ENCODE data around the gene NRG3. TPM values are rescaled to one million over a fixed set of nuclear protein-coding genes. Genes with fewer than 3 reads are reported as not detected.

NRG3 gene
- total RNA-seq, 1 donor from 2014 or later: 0.74 TPM

- H3K9me3 Mint-ChIP-seq: no peaks in the 10 kb centered on the region
- no peak for TF ChIP-seq CTCF (IDR thresholded peaks at IDR 0.05; ENCODE audit: unreplicated experiment)
- DNase-seq (ENCODE audit: low spot score in 2 of 2, unreplicated experiment in 2 of 2): no peak
- H3K4me3 Mint-ChIP-seq: no peak overlapping the region
- peaks cover 6% of the 10 kb centered on the region for H3K27me3 Mint-ChIP-seq (ENCODE audit: low read depth)
- no peak overlapping the region for H3K27ac Mint-ChIP-seq
- H3K4me1 Mint-ChIP-seq: peaks cover 7% of the 10 kb centered on the region
- H3K36me3 Mint-ChIP-seq: no peaks in the 10 kb centered on the region
Observed at GRCh38 chr10:81903472-81903871, 28.5 kb downstream of the NRG3 start.

- Mint-ChIP-seq H3K36me3 (no peaks in the 10 kb centered on the region), H3K27ac (no peak overlapping the region), H3K4me1 (no peaks in the 10 kb centered on the region), H3K27me3 (ENCODE audit: low read depth) (peaks cover 6% of the 10 kb centered on the region), H3K9me3 (no peaks in the 10 kb centered on the region), H3K4me3 (no peak overlapping the region)
- DNase-seq (ENCODE audit: low spot score in 2 of 2, unreplicated experiment in 2 of 2): no peak
- TF ChIP-seq CTCF (IDR thresholded peaks at IDR 0.05; ENCODE audit: unreplicated experiment): no peak
Observed at GRCh38 chr10:81905161-81905560, 30.2 kb downstream of the NRG3 start.

GRCh38 chr10:81909453-81909852 is 34.5 kb downstream of the NRG3 start:
- H3K4me1 Mint-ChIP-seq: no peaks in the 10 kb centered on the region
- H3K4me3 Mint-ChIP-seq: no peak overlapping the region
- no peak for TF ChIP-seq CTCF (IDR thresholded peaks at IDR 0.05; ENCODE audit: unreplicated experiment)
- peaks cover 13% of the 10 kb centered on the region for H3K27me3 Mint-ChIP-seq (ENCODE audit: low read depth)
- DNase-seq (ENCODE audit: low spot score in 2 of 2, unreplicated experiment in 2 of 2): no peak
- no peaks in the 10 kb centered on the region for H3K36me3 Mint-ChIP-seq
- no peaks in the 10 kb centered on the region for H3K9me3 Mint-ChIP-seq
- no peak overlapping the region for H3K27ac Mint-ChIP-seq

- no peaks in the 10 kb centered on the region for H3K9me3 Mint-ChIP-seq
- DNase-seq (ENCODE audit: low spot score in 2 of 2, unreplicated experiment in 2 of 2): no peak
- H3K27ac Mint-ChIP-seq: no peak overlapping the region
- no peaks in the 10 kb centered on the region for H3K36me3 Mint-ChIP-seq
- H3K4me3 Mint-ChIP-seq: no peak overlapping the region
- TF ChIP-seq CTCF (IDR thresholded peaks at IDR 0.05; ENCODE audit: unreplicated experiment): no peak
- H3K27me3 Mint-ChIP-seq (ENCODE audit: low read depth): peaks cover 12% of the 10 kb centered on the region
- H3K4me1 Mint-ChIP-seq: no peaks in the 10 kb centered on the region
Observed at GRCh38 chr10:81911328-81911727, 36.3 kb downstream of the NRG3 start.

DNA sequence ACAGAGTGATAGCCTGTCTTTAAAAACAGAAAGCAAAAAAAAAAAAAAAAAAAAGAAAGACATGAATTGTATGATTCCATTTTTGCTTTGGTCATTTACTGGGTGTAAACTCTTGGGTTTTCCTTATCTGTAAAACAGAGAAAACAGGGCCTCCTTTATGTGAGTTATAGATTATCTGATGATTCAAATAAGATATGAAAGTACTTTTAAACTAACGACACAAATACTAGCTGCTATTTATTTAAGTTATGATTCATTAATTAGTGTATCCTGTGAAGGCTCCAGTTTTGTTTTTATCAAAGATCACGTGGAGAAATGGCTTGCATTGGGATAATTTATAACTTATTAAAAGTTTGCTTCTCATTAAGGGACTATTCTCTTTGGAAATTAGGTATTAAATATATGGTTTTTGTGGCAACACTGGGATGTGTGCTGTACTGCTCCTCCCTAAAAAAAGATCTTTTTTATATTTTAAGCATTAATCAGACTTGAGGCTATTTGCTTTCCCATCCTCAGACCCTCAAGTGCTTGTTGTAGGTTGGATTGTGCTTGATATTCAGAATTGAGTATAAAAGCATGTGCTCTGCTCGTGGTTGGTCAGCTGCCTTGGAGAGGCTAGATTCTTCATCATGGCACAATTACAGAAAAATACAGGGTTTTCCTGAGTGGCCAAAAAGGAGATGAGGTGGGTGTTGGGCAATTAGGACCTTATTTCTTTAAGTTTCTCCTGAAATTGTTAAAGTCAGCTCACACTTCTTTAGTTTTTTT is 39.9 kb downstream of the NRG3 start:
- DNase-seq (ENCODE audit: low spot score in 2 of 2, unreplicated experiment in 2 of 2): no peak

More for the DNA sequence above, 39.9 kb downstream of the NRG3 start:
- TF ChIP-seq CTCF (IDR thresholded peaks at IDR 0.05; ENCODE audit: unreplicated experiment): no peak
- peaks cover 7% of the 10 kb centered on the region for H3K27me3 Mint-ChIP-seq (ENCODE audit: low read depth)
- H3K27ac Mint-ChIP-seq: no peak overlapping the region
- no peak overlapping the region for H3K4me3 Mint-ChIP-seq
- H3K4me1 Mint-ChIP-seq: no peaks in the 10 kb centered on the region
- no peaks in the 10 kb centered on the region for H3K9me3 Mint-ChIP-seq
- no peaks in the 10 kb centered on the region for H3K36me3 Mint-ChIP-seq

Data from mesothelial cell of epicardium (in vitro differentiated cells).